NCI-H524 treated with DMSO at 0.1 percent for 48 hours (cell line): ENCODE data around the gene TMSB4X.
"Not testable (repeated sequence)": the region's sequence is repeated elsewhere in the genome, so short reads cannot be mapped to it uniquely, and the experiment has no call there.

ENCODE experiments used
- DNase-seq: peaks from one replicate; lab custom pipeline; 2025; lab: John Stamatoyannopoulos, UW

TMSB4X gene

GRCh38 chrX:12955882-12956703, 18.8 kb upstream of the TMSB4X start:
- DNase-seq: no peak

GRCh38 chrX:12956704-12957534, 18.0 kb upstream of the TMSB4X start:
- DNase-seq: no peak

- no peak for DNase-seq
Observed at GRCh38 chrX:12958059-12958458, 16.9 kb upstream of the TMSB4X start.

- no peak for DNase-seq
Observed at GRCh38 chrX:12958461-12958860, 16.4 kb upstream of the TMSB4X start.

GRCh38 chrX:12961196-12961718, 13.7 kb upstream of the TMSB4X start:
- DNase-seq: no peak

- no peak for DNase-seq
Observed at GRCh38 chrX:12962041-12962504, 12.8 kb upstream of the TMSB4X start.

GRCh38 chrX:12963210-12963850, 11.6 kb upstream of the TMSB4X start:
- not testable (repeated sequence) for DNase-seq

GRCh38 chrX:12965131-12965940, 9.6 kb upstream of the TMSB4X start:
- DNase-seq: peak; percentile 93

GRCh38 chrX:12966151-12966550, 8.8 kb upstream of the TMSB4X start:
- DNase-seq: no peak

- no peak for DNase-seq
Observed at GRCh38 chrX:12967711-12968465, 7.0 kb upstream of the TMSB4X start.

- no peak for DNase-seq
Observed at GRCh38 chrX:12970691-12971202, 4.2 kb upstream of the TMSB4X start.

- DNase-seq: no peak
Observed at GRCh38 chrX:12971282-12972003, 3.5 kb upstream of the TMSB4X start.

- DNase-seq: no peak
Observed at GRCh38 chrX:12972243-12972642, 2.7 kb upstream of the TMSB4X start.

- DNase-seq: no peak
Observed at GRCh38 chrX:12972878-12973560, 1.9 kb upstream of the TMSB4X start.

GRCh38 chrX:12973561-12974304, 1.2 kb upstream of the TMSB4X start:
- DNase-seq: no peak

GRCh38 chrX:12974305-12974795, 560 bp upstream of the TMSB4X start:
- no peak for DNase-seq

GRCh38 chrX:12975670-12975965, 708 bp downstream of the TMSB4X start:
- no peak for DNase-seq

- DNase-seq: no peak
Observed at GRCh38 chrX:12975991-12976558, 1.2 kb downstream of the TMSB4X start.
